Adrenal gland (tissue), 5 donors: ENCODE measurements around the gene NAP1L5.

ENCODE experiments used
- CTCF ChIP-seq, 6 experiments: fragments of 450-650 bp in 4 of 6; fragments of 200-600 bp in 2 of 6; sonication (generic) in 1 of 6; IDR thresholded peaks; 1 replicate in 5 of 6; 2 replicates in 1 of 6; pipeline versions ENCODE4 v1.5.1 to v1.8.0; 2016 to 2021; ENCODE audit warnings: antibody characterized with exemption in 6 of 6, mild to moderate bottlenecking in 2 of 6, moderate library complexity in 1 of 6
- POLR2A ChIP-seq, 2 donors: fragments of 450-650 bp; IDR thresholded peaks; one replicate each; pipeline ENCODE4 v1.6.1; 2017; ENCODE audit warnings: antibody characterized with exemption in 2 of 2, mild to moderate bottlenecking in 2 of 2, moderate library complexity in 1 of 2
- donor health status: DM: no; HTN: no; CAD: no.

GRCh38 chr4:88681209-88681608 lies 16.4 kb downstream of the NAP1L5 start:
- TF ChIP-seq CTCF (IDR thresholded peaks at IDR 0.05) (no peak), POLR2A (IDR thresholded peaks at IDR 0.05) (no peak)
